GM12878 (cell line): ENCODE results near the gene ARHGEF11.

Experiments used
- BHLHE40 ChIP-seq, 2 experiments: fragments of 450-650 bp in 1 of 2; IDR thresholded peaks; 2 replicates each; pipeline ENCODE4 v1.6.1; 2011 to 2017; ENCODE audit warnings: low read depth in 2 of 2, borderline replicate concordance in 1 of 2, improper control_type of control experiment in 1 of 2, low read length in 1 of 2, mild to moderate bottlenecking in 1 of 2
- EGR1 ChIP-seq, 2 experiments: IDR thresholded peaks; 1 replicate in 1 of 2; 2 replicates in 1 of 2; pipeline ENCODE4 v1.6.1; 2011 to 2012; ENCODE audit warnings: low read depth in 2 of 2, low read length in 2 of 2, borderline replicate concordance in 1 of 2, mild to moderate bottlenecking in 1 of 2, moderate library complexity in 1 of 2
- NBN ChIP-seq: fragments of 450-650 bp; IDR thresholded peaks from 2 replicates; pipeline ENCODE4 v1.6.1; 2016
- POLR2AphosphoS5 ChIP-seq: IDR thresholded peaks from 2 replicates; pipeline ENCODE4 v1.6.1; 2011; ENCODE audit warnings: mild to moderate bottlenecking, low read length, inconsistent platforms
- SREBF2 ChIP-seq: IDR thresholded peaks from 2 replicates; pipeline ENCODE4 v1.6.1; 2012; ENCODE audit warnings: mild to moderate bottlenecking, low read length
- TF ChIP-seq, protein P1 (sequence below), 3 experiments: IDR thresholded peaks in 2 of 3; conservative IDR thresholded peaks in 1 of 3; 2 replicates each; pipeline ENCODE4 v1.5.1; 2011; ENCODE audit warnings: low read depth in 3 of 3, low read length in 3 of 3, mild to moderate bottlenecking in 3 of 3, control low read depth in 2 of 3, moderate library complexity in 2 of 3, inconsistent platforms in 1 of 3, mixed read lengths in 1 of 3; ENCODE audit not compliant: control insufficient read depth in 2 of 3, insufficient read depth in 1 of 3; ENCODE audit errors: extremely low read depth in 1 of 3

GRCh38 chr1:157081707-157082106, 36.2 kb upstream of the ARHGEF11 start:
- TF ChIP-seq, protein P1, sequence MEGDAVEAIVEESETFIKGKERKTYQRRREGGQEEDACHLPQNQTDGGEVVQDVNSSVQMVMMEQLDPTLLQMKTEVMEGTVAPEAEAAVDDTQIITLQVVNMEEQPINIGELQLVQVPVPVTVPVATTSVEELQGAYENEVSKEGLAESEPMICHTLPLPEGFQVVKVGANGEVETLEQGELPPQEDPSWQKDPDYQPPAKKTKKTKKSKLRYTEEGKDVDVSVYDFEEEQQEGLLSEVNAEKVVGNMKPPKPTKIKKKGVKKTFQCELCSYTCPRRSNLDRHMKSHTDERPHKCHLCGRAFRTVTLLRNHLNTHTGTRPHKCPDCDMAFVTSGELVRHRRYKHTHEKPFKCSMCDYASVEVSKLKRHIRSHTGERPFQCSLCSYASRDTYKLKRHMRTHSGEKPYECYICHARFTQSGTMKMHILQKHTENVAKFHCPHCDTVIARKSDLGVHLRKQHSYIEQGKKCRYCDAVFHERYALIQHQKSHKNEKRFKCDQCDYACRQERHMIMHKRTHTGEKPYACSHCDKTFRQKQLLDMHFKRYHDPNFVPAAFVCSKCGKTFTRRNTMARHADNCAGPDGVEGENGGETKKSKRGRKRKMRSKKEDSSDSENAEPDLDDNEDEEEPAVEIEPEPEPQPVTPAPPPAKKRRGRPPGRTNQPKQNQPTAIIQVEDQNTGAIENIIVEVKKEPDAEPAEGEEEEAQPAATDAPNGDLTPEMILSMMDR (IDR thresholded peaks at IDR 0.05 in 2 of 3, conservative IDR thresholded peaks at IDR 0.05 in 1 of 3; ENCODE audit: control insufficient read depth in 2 of 3, extremely low read depth in 1 of 3, insufficient read depth in 1 of 3, low read depth in 3 of 3, low read length in 3 of 3): no peak
- no peak for TF ChIP-seq NBN
- TF ChIP-seq BHLHE40 (IDR thresholded peaks at IDR 0.05; ENCODE audit: borderline replicate concordance in 1 of 2, low read depth in 2 of 2, low read length in 1 of 2): no peak
- TF ChIP-seq EGR1 (IDR thresholded peaks at IDR 0.05; ENCODE audit: borderline replicate concordance in 1 of 2, low read depth in 2 of 2, low read length in 2 of 2): no peak
- TF ChIP-seq POLR2AphosphoS5: no peak
- no peak for TF ChIP-seq SREBF2
